ENCODE results near the gene ARID1B. TPM values are rescaled to one million over a fixed set of nuclear protein-coding genes. Genes with fewer than 3 reads are reported as not detected.

ARID1B gene
- total and polyA plus RNA-seq, 9 of the 15 experiments (the other 6 are each of a cell fraction or from before 2014, with no cell fraction given): 12.5 to 50.5 (median 25.8) TPM

DNA sequence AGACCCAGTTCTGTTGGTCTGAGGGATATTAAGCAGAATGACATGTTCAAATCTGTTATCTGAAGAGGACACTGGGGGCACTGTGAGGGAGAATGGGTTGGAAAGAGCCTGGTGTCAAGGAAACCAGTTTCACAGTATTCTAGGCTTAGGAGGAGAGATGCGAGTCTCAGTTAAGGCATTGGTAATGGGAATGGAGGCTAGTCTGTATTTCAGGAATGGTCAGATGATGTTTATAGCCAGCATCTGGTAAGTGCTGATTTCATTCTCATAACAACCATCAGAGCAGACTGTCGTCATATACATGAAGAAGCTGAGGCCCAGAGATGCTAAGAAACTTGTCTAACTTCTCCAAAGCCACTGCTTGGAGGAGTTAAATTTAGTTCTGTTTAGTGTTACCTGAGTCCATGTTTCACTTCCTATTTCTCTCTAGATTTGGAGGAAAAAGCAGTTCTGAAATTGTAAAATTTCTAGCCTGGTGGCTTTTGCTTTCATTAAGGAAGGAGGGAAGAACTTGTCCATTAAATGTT lies 242.0 kb downstream of the ARID1B start:
- Histone ChIP-seq H2AFZ (ENCODE audit: low read depth, low read length) (no peak overlapping the region), H3K79me2 (ENCODE audit: control insufficient read depth, insufficient read depth, low read length) (peaks cover 78% of the 10 kb centered on the region), H3K9me3 (replicated peaks; ENCODE audit: control insufficient read depth, insufficient read depth, low read depth, low read length) (no peaks in the 10 kb centered on the region), H3K4me3 (no peak overlapping the region), H3K36me3 (ENCODE audit: control insufficient read depth, insufficient read depth, low read length) (no peaks in the 10 kb centered on the region), H4K20me1 (replicated peaks; ENCODE audit: control insufficient read depth, insufficient read depth, low read length) (peaks cover 4% of the 10 kb centered on the region; the same call in 1 of the 2 replicates), H3K4me2 (ENCODE audit: insufficient read depth, low read length) (peak overlapping the region; percentile 60), H3K27ac (ENCODE audit: extremely low read depth, low read depth, low read length) (peak overlapping the region; percentile 30; the same call in 2 of the 3 replicates), H3K9me1 (ENCODE audit: control insufficient read depth, insufficient read depth, low read length) (peaks cover 5% of the 10 kb centered on the region), H3K9ac (ENCODE audit: insufficient read depth in 1 of 2, low read depth in 2 of 2, low read length in 2 of 2) (peak overlapping the region in 1 of 2 experiments; percentile 22; a peak in 1 of 4 replicates), H3K27me3 (ENCODE audit: control insufficient read depth in 2 of 2, insufficient read depth in 2 of 2, low read length in 2 of 2) (no peaks in the 10 kb centered on the region), H3K4me1 (replicated peaks in 1 of 2; ENCODE audit: control insufficient read depth in 2 of 2, insufficient read depth in 2 of 2, low read length in 2 of 2) (peaks cover 19 to 25% of the 10 kb centered on the region in 2 experiments)
- WGBS (ENCODE audit: insufficient coverage, low coverage, missing lambda C conversion rate): 21% methylated on average over 2 of the region's 2 CpGs
- in situ Hi-C loops (cut with MboI): no loop called here
- FAIRE-seq (peak; percentile 80), DNase-seq (ENCODE audit: extremely low read depth in 1 of 4, low spot score in 3 of 4) (peak in 2 of 4 experiments; percentile 46 to 63), ATAC-seq (peak; percentile 5; the same call in 2 of the 3 replicates)
- POLR2A ChIA-PET: interaction anchor here (0.7 to 2.4 kb wide), 5 partner anchors 11 to 56 kb away, joined by 3 to 11 read pairs (median 3); no protein-coding TSS in a partner anchor
- intact Hi-C loops (cut with micrococcal nuclease): no loop called here
- BruUV-seq (replicated peaks): no TSS peak
- CTCF ChIA-PET (ENCODE audit: low intra/inter-chr PET ratio): no interaction called here
- TF ChIP-seq SMARCB1 (IDR thresholded peaks at IDR 0.05; ENCODE audit: insufficient read length, low read depth): peak; percentile 64
- TF ChIP-seq TAL1 (IDR thresholded peaks at IDR 0.05): peak; percentile 21; the same call in 1 of the 2 replicates
- no peak for TF ChIP-seq MAZ (CRISPR knock-in tag; conservative IDR thresholded peaks at IDR 0.05 in 1 of 2, IDR thresholded peaks at IDR 0.05 in 1 of 2)
- 0 out of 2 replicates have a peak, but pooled peaks have one; percentile 18 for TF ChIP-seq TCF3 (CRISPR knock-in tag; IDR thresholded peaks at IDR 0.05)
- TF ChIP-seq HDGF (IDR thresholded peaks at IDR 0.05): peak; percentile 31
- TF ChIP-seq CTBP1 (IDR thresholded peaks at IDR 0.05; ENCODE audit: borderline replicate concordance): peak; percentile 54
- TF ChIP-seq SP2 (IDR thresholded peaks at IDR 0.05; ENCODE audit: extremely low read depth, low read depth, low read length, poor library complexity, severe bottlenecking): no peak
- TF ChIP-seq, protein P1, sequence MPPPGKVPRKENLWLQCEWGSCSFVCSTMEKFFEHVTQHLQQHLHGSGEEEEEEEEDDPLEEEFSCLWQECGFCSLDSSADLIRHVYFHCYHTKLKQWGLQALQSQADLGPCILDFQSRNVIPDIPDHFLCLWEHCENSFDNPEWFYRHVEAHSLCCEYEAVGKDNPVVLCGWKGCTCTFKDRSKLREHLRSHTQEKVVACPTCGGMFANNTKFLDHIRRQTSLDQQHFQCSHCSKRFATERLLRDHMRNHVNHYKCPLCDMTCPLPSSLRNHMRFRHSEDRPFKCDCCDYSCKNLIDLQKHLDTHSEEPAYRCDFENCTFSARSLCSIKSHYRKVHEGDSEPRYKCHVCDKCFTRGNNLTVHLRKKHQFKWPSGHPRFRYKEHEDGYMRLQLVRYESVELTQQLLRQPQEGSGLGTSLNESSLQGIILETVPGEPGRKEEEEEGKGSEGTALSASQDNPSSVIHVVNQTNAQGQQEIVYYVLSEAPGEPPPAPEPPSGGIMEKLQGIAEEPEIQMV (tag; conservative IDR thresholded peaks at IDR 0.05; ENCODE audit: low read depth): no peak
- TF ChIP-seq, protein P2, sequence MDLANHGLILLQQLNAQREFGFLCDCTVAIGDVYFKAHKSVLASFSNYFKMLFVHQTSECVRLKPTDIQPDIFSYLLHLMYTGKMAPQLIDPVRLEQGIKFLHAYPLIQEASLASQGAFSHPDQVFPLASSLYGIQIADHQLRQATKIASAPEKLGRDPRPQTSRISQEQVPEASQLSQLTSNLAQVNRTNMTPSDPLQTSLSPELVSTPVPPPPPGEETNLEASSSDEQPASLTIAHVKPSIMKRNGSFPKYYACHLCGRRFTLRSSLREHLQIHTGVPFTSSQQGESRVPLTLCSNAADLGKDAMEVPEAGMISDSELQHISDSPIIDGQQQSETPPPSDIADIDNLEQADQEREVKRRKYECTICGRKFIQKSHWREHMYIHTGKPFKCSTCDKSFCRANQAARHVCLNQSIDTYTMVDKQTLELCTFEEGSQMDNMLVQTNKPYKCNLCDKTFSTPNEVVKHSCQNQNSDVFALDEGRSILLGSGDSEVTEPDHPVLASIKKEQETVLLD (IDR thresholded peaks at IDR 0.05): 0 out of 2 replicates have a peak, but pooled peaks have one; percentile 17
- peak in 1 of 2 experiments; percentile 25; a peak in 1 of 4 replicates for TF ChIP-seq RCOR1 (IDR thresholded peaks at IDR 0.05; ENCODE audit: borderline replicate concordance in 1 of 2, low read depth in 2 of 2, low read length in 2 of 2)
- TF ChIP-seq HNRNPH1 (optimal IDR thresholded peaks at IDR 0.05; ENCODE audit: low read depth, low read length): no peak
- no peak for TF ChIP-seq GABPA (tag; conservative IDR thresholded peaks at IDR 0.05; ENCODE audit: low read depth)
- TF ChIP-seq RBBP5 (IDR thresholded peaks at IDR 0.05; ENCODE audit: borderline replicate concordance, insufficient read depth, low read length, poor library complexity, severe bottlenecking): no peak
- no peak for TF ChIP-seq ZNF174 (CRISPR knock-in tag; IDR thresholded peaks at IDR 0.05)
- TF ChIP-seq PYGO2 (tag; IDR thresholded peaks at IDR 0.05): no peak
- TF ChIP-seq, protein P3, sequence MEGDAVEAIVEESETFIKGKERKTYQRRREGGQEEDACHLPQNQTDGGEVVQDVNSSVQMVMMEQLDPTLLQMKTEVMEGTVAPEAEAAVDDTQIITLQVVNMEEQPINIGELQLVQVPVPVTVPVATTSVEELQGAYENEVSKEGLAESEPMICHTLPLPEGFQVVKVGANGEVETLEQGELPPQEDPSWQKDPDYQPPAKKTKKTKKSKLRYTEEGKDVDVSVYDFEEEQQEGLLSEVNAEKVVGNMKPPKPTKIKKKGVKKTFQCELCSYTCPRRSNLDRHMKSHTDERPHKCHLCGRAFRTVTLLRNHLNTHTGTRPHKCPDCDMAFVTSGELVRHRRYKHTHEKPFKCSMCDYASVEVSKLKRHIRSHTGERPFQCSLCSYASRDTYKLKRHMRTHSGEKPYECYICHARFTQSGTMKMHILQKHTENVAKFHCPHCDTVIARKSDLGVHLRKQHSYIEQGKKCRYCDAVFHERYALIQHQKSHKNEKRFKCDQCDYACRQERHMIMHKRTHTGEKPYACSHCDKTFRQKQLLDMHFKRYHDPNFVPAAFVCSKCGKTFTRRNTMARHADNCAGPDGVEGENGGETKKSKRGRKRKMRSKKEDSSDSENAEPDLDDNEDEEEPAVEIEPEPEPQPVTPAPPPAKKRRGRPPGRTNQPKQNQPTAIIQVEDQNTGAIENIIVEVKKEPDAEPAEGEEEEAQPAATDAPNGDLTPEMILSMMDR (IDR thresholded peaks at IDR 0.05 in 2 of 3, conservative IDR thresholded peaks at IDR 0.05 in 1 of 3; ENCODE audit: insufficient read depth in 2 of 3, low read depth in 1 of 3, low read length in 3 of 3): peak; percentile 8 to 34 (median 30); a peak in 3 of 6 replicates
- no peak for TF ChIP-seq PHF8 (IDR thresholded peaks at IDR 0.05; ENCODE audit: borderline replicate concordance, low read length)
